GM19240 (cell line): Measurements from ENCODE around the gene RBFOX2.

Source experiments
- DNase-seq: peaks from one replicate; pipeline ENCODE4 v3.0.0; 2011; ENCODE audit warnings: low spot score; ENCODE audit not compliant: insufficient read length

RBFOX2 gene

DNA sequence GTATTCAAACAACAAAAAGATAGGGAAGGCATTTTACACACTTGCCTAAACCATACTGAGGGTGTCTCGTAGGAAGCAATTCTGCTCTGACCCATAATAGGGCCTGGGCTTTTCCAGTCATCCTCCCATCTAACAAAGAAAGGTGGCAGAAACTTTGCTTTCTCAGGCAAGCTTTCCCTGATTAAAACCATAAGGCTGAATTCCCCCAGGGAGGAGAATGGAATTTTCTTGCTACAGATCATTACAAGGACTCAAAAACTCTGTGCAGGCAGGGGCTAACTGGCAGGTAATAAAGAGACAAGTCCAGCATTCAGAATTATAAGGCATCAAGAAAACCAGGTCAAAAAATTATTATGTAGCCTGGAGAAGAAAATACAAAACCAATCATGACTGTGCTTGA, 90.4 kb downstream of the RBFOX2 start:
- no peak for DNase-seq

DNA sequence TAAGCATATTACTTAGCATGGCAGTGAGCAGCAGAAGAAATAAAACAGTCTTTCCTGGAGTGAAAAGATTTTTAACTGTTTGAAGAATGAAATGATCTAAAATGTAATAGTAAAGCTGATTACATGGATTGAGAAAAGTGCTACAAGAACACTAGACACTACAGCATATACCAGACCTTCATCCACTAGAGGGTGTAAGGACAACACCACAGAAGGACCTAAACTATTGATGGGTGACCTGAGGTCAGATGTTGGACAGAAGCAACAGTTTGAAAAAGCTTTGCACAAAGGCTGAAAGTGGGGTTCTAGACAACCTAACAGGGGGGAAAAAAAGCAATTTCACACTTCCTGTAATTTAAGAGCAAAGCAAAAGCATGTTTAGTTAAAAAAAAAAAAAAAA, 97.7 kb downstream of the RBFOX2 start:
- DNase-seq: no peak

DNA sequence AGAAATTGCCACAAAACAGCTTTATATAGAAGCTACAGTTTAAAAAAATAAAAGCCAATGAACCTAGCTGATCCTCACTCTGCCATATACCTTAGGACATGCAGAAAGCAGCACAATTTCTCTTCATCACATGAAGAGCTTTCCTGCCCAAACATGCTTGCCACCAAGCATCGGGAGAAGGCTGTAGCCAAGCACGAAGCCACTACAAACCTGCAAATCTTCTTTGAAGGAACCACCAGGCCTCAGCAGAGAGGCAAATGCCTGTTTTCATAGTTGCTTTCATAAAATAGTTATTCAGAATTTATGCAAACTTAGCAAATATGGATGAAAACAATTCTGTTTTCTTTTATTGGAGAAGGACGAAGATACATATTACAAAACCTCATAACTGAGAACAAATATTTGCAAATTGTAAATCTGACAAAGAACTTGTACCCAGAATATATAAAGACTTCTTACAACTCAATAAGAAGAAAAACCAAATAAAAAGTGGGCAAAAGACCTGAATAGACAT, 100.3 kb downstream of the RBFOX2 start:
- DNase-seq: no peak

DNA sequence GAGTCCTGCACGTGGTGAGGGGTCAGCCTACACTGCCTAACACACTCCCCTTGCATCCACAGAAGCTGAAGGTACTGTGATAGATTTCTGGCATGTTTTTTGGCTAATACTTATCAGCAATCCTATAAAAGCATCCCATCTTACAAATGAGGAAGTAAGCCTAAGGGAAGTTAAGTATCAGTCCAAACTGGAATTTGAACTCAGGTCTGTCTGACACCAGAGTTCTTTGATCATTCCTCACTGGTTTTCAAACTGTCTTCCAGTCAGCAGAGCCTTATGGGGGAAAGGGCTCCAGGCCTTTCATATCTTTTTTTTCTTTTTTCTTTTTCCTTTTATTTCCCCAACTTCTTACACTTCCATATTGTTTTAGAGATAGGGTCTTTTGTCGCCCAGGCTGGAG, 105.6 kb downstream of the RBFOX2 start:
- DNase-seq: no peak

DNA sequence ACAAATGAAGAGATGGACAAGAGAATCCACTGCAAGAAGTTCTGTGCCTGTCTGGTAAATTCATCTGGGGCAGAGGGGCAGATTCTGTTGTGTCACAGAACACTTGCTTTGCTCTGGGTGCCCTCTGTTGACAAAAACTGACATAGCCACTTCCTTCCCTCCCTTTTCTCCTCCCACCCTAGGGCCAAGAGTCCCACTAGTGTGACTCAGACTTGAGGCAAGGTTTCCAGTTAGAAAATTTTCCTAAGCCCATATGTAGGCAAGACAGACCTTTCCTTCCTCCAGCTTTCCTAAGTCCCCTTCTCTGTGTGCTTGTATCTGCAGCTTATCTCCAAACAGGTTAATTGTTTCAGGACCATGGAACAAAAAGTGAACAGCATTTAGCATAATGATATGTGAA, 106.8 kb downstream of the RBFOX2 start:
- DNase-seq: no peak

DNA sequence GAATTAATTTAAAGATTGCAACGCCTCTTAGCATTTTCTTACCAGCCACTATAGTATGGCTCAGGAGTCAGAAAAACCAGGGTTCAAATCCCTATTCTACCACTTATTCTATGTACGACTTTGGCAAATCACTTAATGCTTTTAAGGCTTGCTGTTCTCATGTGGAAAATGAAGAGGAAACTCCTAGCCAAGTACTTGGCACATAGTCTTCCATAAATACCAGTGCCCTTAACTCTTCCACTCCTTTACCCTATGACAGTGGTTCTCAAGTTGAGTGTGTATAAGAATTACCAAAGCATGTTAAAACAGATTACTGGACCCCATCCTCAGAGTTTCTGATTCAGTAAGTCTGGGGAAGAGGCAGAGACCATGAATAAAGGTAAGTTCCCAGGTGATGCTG, 107.6 kb downstream of the RBFOX2 start:
- no peak for DNase-seq

DNA sequence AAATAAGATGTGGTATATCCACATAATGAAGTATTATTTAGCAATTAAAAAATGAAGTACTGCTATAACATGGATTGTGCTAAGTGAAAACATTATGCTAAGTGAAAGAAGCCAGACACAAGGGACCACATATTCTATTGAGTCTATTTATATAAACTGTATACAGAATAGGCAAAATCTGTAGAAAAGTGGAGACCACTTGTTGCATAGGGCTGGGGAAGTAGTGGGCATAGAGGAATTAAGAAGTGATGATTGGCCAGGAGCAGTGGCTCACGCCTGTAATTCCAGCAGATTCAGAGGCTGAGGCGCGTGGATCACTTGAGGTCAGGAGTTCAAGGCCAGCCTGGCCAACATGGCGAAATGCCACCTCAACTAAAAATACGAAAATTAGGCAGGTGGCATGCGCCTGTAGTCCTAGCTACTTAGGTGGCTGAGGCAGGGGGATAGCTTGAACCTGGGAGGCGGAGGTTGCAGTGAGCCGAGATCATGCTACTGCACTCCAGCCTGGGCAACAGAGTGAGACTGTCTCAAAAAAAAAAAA, 109.6 kb downstream of the RBFOX2 start:
- DNase-seq: no peak

DNA sequence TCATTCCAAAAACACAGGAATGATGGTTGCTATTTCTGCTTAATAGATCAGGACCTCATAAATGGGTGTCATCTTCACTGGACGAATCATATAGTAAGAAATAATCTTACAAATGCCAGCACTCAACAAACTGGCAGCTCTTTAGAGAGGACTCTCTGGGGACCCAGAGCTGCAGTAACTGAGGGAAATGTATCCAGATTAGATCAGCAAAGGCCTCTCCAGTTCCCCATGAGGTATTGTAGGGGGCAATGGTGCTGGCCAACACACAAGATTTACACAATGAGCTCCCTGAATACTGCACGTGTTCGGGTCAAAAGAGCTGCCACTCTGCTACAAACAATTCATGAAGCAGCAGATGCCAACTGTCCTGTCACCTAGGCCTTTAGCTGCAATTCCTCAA, 110.2 kb downstream of the RBFOX2 start:
- no peak for DNase-seq

DNA sequence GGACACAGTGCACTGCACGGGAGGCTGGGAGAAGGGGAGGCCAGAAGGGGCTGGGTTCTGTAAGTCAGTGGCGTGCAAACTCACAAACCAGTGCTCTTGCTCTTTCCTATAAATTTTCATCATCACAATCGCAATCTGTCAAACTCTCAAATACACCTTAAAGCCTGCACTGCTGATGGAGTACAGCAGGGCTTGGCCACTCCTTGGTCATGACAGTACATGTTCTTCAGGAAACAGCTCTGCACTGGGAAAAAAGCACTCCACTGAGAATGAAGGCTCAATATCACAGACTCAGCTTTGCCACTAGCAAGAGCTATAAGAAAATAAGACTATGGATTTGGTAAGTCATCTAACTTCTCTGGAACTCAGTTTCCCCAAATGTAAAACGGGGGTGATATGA, 111.0 kb downstream of the RBFOX2 start:
- DNase-seq: no peak

DNA sequence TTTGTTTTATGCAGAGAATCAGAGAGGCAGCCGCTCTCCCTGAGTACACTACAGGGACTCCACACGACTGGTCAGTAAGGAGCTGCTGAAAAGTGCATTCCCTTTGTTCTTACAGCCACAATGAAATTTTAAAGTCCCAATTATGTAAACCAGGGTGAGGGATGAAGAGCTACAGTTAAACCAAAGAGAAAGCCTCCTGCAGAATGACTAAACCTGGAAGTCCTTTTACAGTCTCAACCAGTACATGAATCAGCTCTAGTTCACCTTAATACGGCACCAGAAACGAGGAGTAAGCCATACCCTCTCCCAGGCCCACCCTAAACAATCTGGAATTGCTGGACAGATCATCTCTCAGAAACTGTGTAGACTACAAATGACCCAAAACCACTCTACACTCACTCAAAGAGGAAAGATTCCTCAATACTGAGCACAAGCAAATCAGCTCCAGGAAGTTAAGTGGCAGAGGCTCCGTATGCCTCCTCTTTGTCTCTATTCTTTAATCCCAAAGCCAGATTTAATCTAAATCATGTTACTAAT, 113.1 kb downstream of the RBFOX2 start:
- no peak for DNase-seq

DNA sequence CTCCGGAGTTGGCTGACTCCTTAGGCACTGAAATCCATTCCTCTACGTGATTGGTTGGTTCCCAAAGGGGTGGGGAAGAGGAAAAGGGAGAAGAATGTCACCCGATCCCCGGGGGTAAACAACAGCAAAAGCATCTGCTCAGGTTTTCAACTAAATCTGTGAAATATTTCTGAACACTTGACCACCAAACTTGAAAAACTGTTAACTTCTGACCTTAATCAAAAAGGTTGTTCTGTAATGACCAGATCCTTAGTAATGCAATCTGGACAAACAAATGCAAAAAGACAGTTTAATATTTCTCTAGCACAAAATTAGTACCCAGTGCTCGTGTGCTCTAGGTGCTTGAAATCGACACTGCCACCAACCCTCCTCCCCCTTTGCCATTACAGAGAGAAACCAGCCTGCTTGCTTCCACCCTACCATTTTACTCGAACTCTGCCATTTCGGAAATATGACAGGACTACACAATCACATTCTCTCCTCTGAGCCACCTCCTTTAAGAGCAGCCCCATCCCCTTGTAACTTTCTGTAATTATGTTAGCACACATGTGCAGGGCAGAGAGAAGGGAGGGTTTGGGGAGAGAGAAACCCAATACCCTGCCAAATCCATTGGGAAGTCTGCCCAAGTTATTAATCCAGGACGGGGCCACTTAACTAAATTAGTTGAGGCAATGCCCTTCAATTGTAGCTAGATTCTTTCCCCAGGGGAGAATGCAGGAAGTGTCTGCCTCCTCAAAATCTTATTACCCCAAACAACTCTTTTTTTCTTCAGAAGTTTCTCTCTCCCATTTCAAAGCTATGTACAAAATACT, 113.8 kb downstream of the RBFOX2 start:
- DNase-seq: no peak

DNA sequence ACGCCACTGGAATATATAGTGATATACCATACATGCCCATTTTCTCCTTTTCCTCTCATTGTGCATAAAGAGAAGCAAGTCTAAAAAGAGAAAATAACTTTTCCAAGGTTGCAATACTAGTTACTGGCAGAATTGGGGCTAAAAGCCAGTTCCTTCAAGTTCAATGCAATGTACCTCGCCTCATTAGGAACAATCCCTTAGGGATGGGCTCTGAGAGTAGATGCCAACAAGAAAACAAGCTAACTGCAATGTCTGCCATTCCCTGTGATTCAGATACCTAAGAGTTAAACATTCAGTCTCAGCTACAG, 114.3 kb downstream of the RBFOX2 start:
- no peak for DNase-seq

DNA sequence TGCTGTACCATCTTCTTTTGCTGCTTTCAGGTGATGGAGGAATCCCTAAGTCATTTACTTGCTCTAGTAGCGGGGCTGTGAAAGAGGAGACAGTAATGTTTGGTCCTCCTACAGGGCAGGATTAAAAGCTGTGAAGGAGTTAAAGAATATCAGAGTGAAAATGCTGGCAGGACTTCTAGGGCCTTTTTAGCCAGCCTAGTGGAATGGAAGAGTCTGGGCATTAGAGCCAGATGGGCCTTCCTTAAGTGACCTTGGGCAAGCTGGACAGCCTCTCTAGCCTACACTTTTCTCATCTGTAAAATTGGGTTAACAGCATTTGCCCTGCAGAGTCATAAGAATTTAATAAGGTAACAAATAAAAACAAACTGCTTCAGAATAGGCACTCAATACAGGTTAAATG, 114.7 kb downstream of the RBFOX2 start:
- DNase-seq: no peak

DNA sequence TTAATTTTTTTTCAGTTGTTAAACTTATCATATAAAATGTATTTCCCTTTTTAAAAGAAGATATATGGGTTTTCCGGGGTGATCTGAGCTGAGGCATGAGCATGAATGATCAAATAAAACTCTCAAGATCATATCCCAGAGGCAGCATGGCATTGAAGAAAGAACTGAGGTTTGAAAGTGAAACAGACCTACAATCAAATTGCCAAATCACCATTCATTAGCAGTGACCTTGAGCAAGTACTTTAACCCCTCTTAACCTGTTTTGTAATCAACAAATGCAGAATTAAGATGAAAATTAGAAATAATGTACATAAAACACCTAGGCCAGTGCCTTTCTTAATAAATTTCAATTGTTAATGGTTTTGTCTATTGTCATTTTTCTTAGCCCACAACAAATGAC, 116.0 kb downstream of the RBFOX2 start:
- DNase-seq: no peak

DNA sequence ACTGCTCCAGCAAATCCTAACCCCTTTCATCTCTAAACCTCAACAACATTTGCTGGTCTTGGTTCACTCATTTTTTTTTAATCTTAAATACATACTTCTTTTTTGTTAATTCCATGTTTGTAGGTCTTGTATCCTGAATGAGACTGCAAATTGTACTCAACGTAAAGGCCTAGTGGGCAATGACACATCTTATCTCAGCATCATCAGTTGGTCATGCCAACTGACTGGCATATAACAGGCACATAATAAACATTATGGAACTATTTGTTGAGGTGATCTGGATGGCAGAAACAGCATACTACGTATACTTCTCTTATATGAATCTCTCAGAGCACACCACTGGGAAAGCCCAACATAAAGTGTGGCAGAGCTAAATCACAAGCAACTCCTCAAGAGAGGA, 116.7 kb downstream of the RBFOX2 start:
- DNase-seq: no peak

DNA sequence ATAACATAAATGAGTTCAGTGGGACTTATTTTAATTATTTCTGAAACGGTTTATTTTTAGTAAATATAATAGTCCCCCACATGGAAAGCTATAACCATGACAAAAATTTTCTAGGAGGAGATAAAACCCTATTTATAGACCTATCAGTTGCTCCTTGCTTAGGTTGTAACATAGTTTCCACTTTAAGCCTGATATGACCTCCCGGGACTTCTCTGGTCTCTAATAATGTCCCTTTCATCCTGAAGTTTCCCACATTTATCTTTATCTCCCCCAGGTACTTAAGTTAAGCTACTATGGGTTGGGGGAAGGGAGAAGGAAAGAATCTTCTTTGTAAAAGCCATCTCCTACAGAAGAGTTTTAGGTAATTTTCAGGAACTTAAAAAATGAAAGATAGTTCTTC, 117.7 kb downstream of the RBFOX2 start:
- no peak for DNase-seq

DNA sequence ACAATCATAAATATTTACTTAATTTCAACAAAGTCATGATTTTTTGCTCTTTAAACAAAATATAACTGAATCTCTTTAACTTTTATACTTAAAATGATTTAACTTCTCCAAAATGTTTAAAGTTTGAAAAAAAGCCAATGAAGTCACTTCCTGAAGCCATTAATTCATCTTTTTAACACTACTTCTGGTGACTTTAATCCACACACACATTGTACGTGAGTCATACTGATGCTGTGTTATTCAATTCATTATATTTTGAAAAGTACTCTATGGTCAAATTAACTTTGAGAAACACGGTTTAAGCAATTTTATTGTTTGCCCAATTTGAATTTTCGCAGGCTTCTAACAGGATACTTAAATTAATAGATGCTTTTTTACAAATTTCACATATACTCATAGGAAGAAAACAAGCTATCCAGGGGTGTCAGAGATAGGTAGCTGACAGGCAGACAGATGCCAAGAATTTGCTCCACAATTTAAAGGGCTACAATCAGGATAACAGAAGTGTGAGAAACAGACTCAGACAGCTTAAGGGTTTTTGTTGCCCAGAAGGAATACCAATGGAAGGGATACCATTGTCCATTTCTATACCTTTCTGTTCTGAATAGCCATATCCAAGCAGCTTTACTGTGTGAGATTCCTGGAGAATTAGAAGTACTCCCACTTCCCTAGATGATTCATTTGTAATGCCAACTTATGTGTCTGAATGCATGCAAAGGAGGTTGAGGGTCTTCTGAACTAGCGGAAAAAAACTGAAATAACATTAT, 118.4 kb downstream of the RBFOX2 start:
- no peak for DNase-seq

DNA sequence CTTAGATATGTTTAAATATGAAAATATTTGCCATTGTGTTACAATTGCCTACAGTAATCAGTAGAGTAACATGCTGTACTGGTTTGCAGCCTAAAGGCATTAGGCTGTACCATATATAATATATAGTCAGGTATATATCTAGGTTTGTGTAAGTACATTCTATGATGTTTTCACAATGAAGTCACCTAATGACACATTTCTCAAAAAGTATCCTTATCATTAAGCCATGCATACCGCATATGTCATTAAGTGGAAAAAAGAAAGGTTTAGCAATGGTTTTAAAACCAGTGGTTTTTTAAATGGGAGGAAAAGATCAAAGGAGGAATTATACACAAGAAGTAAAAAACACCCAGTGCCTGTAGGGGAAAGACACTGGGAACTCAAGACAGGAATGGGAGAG, 122.7 kb downstream of the RBFOX2 start:
- DNase-seq: no peak

DNA sequence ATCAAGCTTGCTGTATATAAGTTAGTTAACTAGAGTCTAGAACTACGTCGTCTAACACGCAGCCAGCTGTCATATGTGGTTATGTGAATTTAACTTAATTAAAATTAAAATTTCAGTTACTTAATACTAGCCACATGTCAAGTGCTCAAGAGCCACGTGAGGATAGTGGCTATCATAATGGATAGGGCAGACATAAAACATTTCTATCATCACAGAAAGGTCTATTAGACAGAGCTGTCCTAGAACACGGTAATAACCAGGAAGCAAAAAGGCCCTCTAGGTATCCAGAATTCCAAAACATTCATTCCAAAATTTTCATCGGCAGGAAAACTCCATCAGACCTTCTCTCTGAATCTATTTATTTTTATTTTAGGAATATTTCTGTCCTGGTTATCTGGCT, 123.9 kb downstream of the RBFOX2 start:
- no peak for DNase-seq

DNA sequence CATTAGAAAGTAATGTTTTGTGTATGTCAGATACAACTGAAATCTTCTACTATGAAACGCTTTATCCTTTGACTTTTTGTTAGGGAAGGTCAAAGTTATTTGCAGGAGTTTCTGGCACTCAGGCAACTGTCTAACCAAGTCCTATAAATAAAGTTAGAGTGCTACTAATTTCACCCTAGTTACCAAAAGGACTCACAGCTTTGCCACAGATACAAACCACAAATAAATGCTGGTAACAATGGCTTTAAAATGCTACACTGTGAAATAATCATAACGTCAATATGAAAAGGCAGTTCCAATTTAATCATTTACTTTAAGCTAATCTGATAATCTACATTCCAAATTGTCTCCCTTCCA, 124.3 kb downstream of the RBFOX2 start:
- no peak for DNase-seq

DNA sequence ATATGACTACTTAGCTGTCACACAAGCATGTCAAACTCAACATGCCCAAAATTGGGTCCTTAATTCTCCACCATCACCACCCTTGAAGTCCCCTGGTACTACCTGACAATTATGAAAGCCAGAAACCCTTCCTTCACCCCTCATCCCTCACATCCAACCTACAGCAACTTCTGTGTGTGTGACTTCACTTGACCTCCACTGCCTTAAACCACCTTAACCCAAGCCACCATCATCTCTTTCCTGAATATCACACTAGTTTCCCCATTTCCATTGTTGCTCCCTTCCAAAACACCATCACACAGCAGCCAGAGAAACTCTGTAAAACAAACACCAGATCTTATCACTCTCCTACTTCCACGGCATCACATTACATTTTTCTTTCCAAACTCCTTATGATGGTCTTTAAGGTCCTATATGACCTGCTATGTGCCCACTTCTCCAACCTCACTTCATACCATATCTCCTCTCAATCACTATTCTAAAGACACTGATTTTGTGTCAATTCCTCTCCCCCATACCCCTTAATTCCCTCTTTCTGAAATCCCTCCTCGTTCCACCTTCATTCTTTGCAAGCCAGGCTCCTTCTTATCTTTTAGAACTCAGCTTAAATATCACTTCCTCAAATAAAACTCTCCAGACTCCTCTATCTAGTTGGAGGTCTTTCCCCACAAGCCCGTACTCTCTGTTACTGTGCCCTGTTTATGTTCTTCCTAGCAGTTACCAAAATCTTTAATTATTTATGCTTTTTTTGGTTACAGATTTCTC, 124.9 kb downstream of the RBFOX2 start:
- no peak for DNase-seq
